Mucosa of descending colon (tissue), 3 donors: Measurements from ENCODE around the gene NINJ2. TPM values are rescaled to one million over a fixed set of nuclear protein-coding genes. Genes with fewer than 3 reads are reported as not detected.

ENCODE experiments used
- ATAC-seq: fragments of 200-7000 bp; cut with Tn5 transposase; one replicate; pipeline ENCODE4 v1.9.1; 2020; ENCODE audit warnings: mild to moderate bottlenecking, moderate library complexity
- DNase-seq, 3 donors: peaks; one replicate each; pipeline ENCODE4 v3.0.0-alpha.2; 2020
- H3K36me3 ChIP-seq: fragments of 200-600 bp; one replicate; pipeline ENCODE4 v1.8.0; 2021; ENCODE audit warnings: low read depth, mild to moderate bottlenecking
- H3K4me1 ChIP-seq: fragments of 200-600 bp; one replicate; pipeline ENCODE4 v1.8.0; 2021; ENCODE audit warnings: low read depth, mild to moderate bottlenecking
- H3K4me3 ChIP-seq: fragments of 200-600 bp; one replicate; pipeline ENCODE4 v1.8.0; 2021; ENCODE audit warnings: mild to moderate bottlenecking
- H3K9me3 ChIP-seq: fragments of 200-600 bp; one replicate; pipeline ENCODE4 v1.8.0; 2021; ENCODE audit warnings: mild to moderate bottlenecking
- intact Hi-C, 2 donors: fragments of 100-400 bp; cut with DNase I in 1 of 2; cut with micrococcal nuclease in 1 of 2; formaldehyde crosslinking; loops; one replicate each; pipeline versions ENCODE4 v1.11.0 to v1.11.1; 2022; cut with DNase I, micrococcal nuclease
- total RNA-seq, 3 donors: library from RNA; stranded (reverse); fragmentation: NEBNext Ultra II Directional in 2 of 3; extraction: Animal tissue kit (Norgen Biotek cat#: 25700) in 2 of 3; gene quantifications; one replicate each; pipeline versions ENCODE4 v1.2.1 to v1.2.4, GENCODE V29; 2021 to 2023
- TF ChIP-seq, protein P1 (sequence below): fragments of 200-600 bp; IDR thresholded peaks from one replicate; pipeline ENCODE4 v1.8.0; 2022; ENCODE audit warnings: antibody characterized with exemption, mild to moderate bottlenecking
- donor health status: DM: no; HTN: no; CAD: no; lungs with moderate emphysema.
- donor health status: DM: no; HTN: no; CAD: no.
- donor health status: DM: no; HTN: yes; CAD: no.

The NINJ2 gene
- total RNA-seq, 3 donors from 2014 or later: 3.6 to 5.2 (median 3.8) TPM

DNA sequence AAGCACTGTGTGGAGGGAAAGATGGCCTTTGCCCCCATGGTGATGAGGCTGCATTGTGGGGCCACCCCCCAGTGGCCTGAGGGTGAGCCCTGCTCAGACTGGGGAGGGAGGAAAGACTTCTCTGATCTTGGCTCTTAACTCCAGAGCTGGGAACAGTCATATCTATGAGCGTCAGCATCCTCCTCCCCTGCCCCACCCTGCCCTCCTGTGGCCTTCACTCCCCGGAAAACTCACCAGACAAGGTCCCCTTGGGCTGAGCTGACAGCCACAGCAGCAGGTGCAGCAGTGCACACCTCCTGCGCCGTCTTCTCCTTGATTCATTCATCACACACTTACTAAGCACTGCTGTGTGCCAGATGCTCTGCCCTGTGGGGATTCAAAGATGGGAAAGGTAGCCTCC lies 104.7 kb downstream of the NINJ2 start:
- DNase-seq: no peak
- intact Hi-C loops: no loop called here
- Histone ChIP-seq H3K4me1 (no peaks in the 10 kb centered on the region), H3K9me3 (no peaks in the 10 kb centered on the region), H3K36me3 (no peaks in the 10 kb centered on the region), H3K4me3 (no peak overlapping the region)
- TF ChIP-seq, protein P1, sequence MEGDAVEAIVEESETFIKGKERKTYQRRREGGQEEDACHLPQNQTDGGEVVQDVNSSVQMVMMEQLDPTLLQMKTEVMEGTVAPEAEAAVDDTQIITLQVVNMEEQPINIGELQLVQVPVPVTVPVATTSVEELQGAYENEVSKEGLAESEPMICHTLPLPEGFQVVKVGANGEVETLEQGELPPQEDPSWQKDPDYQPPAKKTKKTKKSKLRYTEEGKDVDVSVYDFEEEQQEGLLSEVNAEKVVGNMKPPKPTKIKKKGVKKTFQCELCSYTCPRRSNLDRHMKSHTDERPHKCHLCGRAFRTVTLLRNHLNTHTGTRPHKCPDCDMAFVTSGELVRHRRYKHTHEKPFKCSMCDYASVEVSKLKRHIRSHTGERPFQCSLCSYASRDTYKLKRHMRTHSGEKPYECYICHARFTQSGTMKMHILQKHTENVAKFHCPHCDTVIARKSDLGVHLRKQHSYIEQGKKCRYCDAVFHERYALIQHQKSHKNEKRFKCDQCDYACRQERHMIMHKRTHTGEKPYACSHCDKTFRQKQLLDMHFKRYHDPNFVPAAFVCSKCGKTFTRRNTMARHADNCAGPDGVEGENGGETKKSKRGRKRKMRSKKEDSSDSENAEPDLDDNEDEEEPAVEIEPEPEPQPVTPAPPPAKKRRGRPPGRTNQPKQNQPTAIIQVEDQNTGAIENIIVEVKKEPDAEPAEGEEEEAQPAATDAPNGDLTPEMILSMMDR: no peak
- no peak for ATAC-seq

DNA sequence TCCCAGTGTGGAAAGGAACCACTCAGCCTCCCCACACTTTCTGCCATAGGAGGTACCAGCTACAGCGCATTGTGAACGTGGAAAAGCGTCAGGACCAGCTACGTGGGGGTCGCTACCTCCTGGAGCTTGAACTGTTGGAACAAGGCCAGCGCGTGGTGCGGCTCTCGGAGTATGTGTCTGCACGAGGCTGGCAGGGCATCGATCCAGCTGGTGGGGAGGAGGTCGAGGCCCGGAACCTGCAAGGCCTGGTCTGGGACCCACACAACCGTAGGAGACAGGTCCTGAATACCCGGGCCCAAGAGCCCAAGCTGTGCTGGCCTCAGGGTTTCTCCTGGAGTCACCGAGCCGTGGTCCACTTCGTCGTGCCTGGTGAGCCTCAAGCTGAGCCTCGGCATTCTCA lies 106.7 kb downstream of the NINJ2 start:
- TF ChIP-seq, protein P1: no peak
- Histone ChIP-seq H3K36me3 (no peaks in the 10 kb centered on the region), H3K9me3 (no peaks in the 10 kb centered on the region), H3K4me3 (no peak overlapping the region), H3K4me1 (no peaks in the 10 kb centered on the region)
- ATAC-seq (no peak), DNase-seq (peak in 1 of 3 donors; percentile 40)
- intact Hi-C loops: no loop called here

DNA sequence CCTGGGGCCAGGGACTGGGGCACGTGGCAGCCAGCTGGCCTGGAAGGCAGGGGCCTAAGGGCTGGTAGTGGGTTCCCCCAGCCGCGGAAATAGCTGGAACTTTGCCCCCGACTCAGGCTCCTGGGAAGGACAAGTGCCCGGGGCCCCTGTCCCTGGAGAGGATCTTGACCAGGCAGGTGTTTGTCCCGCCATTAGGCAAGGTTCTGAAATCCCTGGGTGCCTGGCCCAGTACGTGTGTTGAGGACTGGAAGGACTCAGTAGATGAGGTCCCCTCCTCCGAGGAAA lies 109.3 kb downstream of the NINJ2 start:
- no peak for ATAC-seq
- H3K4me1 ChIP-seq: no peaks in the 10 kb centered on the region
- H3K9me3 ChIP-seq: no peaks in the 10 kb centered on the region
- H3K36me3 ChIP-seq: no peaks in the 10 kb centered on the region
- TF ChIP-seq, protein P1: no peak
- H3K4me3 ChIP-seq: no peak overlapping the region
- peak in 1 of 3 donors; percentile 21 for DNase-seq
- intact Hi-C loops: no loop called here

DNA sequence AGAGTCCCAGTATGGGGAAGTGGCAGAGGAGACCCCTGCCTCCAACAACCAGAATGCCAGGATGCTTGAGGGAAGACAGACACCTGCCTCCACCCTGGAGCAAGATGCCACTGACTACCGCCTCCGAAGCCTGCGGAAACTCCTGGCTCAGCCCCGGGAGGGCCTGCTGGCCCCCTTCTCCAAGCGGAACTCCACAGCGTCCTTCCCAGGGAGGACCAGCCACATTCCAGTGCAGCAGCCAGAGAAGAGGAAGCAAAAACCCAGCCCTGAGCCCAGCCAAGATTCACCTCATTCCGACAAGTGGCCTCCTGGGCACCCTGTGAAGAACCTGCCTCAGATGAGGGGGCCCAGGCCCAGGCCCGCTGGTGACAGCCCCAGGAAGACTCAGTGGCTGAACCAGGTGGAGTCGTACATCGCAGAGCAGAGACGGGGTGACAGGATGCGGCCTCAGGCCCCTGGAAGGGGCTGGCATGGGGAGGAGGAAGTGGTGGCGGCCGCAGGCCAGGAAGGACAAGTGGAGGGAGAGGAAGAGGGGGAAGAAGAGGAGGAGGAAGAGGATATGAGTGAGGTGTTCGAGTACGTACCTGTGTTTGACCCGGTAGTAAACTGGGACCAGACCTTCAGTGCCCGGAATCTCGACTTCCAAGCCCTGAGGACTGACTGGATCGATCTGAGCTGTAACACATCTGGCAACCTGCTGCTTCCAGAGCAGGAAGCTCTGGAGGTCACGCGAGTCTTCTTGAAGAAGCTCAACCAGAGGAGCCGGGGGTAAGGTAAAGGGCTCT lies 109.8 kb downstream of the NINJ2 start:
- intact Hi-C loops: no loop called here
- no peaks in the 10 kb centered on the region for H3K9me3 ChIP-seq
- DNase-seq (peak in 1 of 3 donors; percentile 65), ATAC-seq (no peak)
- no peaks in the 10 kb centered on the region for H3K4me1 ChIP-seq
- TF ChIP-seq, protein P1: no peak
- H3K36me3 ChIP-seq: no peaks in the 10 kb centered on the region
- H3K4me3 ChIP-seq: no peak overlapping the region

DNA sequence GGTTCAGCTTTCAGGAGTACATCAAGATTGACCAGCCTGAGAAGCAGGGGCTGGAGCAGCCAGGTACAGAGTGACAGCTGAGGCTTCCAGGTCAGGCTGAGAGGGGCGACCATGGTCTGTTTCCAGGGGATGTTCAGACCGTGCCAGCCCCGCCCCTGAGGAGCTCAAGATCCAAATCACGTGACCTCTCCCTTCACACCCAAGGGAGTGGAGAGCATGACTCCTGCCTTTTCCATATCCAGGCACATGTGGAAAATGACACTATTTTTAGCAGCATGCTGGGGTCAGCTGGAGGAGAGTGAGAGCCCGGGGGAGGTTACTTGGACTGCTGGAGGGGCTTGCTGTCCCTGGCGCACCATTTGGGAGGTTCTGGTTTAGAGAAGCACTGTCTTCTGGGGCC lies 110.8 kb downstream of the NINJ2 start:
- Histone ChIP-seq H3K9me3 (no peaks in the 10 kb centered on the region), H3K36me3 (no peaks in the 10 kb centered on the region), H3K4me3 (no peak overlapping the region), H3K4me1 (no peaks in the 10 kb centered on the region)
- intact Hi-C loops: no loop called here
- TF ChIP-seq, protein P1: no peak
- DNase-seq (peak in 1 of 3 donors; percentile 21), ATAC-seq (peak; percentile 7)
